GM19099 (cell line): ENCODE results near the gene MGLL.
A peak's percentile ranks its signal among the peaks of the same experiment; 100 is the strongest.

ENCODE experiments used
- POLR2A ChIP-seq: IDR thresholded peaks from 3 replicates; pipeline ENCODE4 v1.6.1; 2011; ENCODE audit warnings: low read depth; ENCODE audit not compliant: insufficient read length; ENCODE audit errors: extremely low read depth

Gene MGLL

DNA sequence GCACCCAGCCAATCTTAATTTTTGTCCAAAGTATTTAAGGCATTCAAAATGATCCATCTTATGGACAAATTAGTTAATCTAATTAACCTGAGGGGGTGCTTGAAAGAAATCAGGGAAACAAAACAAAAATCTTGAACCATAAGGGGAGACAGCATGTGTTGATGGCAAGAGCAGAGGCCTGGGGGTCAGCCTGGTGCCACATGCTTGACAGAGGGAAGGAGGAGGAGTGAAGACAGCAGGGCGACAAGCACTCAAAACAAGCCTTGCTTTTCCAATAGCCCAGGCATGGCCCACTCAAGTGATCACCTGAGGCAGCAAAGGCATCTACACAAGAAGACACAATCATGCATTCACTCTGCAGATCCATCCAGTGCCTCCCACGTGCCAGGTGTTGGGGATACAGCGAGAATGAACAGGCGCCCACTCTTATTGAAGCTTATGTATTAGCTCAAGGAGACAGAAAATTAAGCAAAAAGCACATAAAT lies 25.0 kb upstream of the MGLL start:
- TF ChIP-seq POLR2A: no peak

DNA sequence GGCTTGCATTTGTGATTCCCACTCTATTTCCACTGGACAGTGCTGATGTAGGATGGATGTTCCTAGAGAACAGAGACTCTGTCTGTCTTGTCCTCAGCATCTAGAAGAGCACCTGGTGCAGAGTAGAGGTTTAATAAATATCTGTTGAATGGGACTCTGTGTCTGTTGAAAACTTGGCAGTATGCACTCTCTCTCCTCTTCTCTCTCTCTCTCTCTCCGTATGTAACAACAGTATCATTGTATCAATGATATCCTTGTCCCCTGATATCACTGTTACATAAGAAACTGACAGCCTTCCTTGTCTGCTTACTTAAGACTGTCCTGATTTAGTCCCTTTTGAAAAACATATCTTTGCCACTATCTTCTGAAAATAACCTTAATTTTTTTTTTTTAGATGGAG lies 24.3 kb upstream of the MGLL start:
- no peak for TF ChIP-seq POLR2A

DNA sequence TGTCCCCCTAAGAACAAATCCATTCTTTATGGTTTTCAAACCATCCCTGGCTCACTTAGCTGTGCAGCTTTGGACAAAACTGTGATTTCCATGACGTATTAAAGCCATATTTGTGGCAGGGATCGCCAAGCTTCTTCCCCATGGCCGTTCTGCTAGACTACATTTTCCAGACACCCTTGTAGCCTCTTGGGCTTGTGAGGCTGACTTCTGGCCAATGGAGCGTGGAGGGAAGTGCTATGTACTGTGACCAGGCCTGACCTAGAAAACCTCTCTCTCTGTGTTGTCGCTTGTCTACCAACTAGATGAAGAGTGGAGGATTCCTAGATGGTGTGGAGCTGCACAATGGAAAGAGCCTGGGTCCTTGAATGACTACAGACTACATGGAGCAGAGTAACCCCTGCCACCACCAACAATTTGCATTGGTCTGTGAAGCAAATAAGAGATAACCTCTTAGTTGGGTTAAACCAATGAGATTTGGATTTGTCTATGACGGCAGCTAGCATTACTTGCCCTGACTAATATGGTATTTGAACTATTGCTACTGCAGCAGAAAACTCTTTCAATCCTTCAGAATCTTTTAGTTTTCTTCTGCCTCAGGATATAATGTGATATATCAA lies 22.1 kb upstream of the MGLL start:
- no peak for TF ChIP-seq POLR2A

DNA sequence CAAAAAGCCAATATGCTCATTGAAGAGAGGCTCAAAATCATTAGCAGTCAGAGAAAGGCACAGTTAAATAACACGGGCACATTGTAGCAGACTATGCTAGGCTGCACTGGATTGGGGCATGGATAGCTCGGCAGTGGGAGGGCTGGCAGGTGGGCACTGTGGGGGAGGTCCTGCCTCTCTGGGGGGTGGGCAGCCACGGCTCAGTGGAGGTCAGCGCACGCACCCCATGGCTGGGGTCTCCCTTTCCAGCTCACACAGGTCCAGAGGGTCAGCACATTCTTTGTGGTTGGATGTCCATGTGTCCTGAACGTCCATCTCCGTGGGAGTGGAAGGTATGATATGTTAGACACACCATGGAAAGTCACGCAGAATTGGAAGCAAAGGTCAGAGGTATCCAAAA lies 18.4 kb upstream of the MGLL start:
- no peak for TF ChIP-seq POLR2A

DNA sequence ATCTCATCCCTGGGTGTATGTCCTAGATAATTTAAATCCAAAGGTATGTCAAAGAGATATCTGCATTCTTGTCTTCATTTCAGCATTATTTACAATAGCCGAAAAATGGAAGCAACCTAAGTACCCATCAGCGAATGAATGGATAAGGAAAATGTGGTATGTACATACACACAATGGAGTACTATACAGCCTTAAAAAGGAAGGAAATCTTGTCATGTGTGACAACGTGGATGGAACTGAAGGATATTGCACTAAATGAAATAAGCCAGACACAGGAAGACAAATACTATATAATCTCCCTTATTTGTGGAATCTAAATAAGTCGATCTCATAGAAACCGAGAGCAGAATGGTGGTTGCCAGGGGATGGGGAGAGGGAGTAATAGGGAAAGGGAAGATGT lies 16.8 kb upstream of the MGLL start:
- no peak for TF ChIP-seq POLR2A

DNA sequence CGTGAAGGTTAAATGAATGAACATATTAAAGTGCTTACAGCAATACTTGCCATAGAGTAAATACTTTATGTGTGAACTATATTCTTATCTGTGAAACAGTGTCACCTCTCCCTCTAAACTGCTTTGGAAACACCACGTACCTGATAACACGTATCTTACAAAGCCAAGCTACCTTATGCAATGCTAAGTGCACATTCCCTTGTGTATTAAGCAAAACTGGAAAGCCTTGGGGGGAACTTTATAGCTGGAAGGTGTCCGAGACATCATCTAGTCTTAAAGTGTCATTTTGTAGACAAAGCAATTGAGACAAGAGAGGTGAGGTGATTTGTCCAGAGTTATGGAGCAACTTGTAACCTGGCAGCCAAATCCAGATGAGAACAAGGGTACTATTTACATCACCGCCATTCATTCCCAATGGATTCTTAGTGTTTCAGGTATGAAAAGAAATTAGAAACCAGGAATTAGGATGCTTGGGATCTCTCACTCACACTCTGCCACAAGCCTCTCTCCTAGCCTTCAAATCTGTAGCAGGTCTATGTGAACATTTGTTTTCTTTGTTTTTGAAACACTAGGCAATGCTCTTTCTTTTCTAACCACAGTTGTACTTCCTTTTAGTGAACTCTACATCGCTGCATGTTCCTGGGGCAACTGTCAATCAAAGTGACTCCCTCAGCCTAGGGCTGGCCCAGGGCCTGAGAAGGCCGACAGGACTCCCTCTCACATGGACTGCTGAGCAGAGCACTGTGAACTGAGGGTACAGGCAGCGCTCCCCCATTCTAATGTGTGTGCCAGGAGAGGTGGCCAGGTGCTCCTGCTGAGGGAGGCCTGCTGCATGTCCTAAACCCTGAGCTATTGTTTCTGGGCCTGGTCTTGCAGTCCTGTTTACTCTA lies 13.9 kb upstream of the MGLL start:
- TF ChIP-seq POLR2A: peak; percentile 48

DNA sequence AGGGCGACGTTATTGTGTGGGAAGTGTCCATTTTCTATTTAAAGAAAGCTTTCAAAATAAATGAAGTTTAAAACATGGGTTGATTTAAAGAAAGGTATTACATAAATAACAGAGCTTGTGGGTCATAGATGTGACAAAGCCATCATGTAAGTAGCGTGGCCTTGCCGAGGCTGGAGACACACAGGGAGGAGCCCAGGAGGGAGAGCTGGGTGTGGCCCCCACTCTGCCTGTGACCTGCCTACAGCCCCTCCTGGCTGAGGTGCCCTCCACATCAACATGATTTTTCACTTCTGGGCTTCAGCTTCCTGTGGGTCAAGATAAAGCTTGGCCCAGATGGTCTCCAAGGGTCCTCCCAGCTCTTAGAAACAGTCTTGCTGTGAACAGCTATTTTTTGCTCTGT lies 12.5 kb upstream of the MGLL start:
- TF ChIP-seq POLR2A: no peak

DNA sequence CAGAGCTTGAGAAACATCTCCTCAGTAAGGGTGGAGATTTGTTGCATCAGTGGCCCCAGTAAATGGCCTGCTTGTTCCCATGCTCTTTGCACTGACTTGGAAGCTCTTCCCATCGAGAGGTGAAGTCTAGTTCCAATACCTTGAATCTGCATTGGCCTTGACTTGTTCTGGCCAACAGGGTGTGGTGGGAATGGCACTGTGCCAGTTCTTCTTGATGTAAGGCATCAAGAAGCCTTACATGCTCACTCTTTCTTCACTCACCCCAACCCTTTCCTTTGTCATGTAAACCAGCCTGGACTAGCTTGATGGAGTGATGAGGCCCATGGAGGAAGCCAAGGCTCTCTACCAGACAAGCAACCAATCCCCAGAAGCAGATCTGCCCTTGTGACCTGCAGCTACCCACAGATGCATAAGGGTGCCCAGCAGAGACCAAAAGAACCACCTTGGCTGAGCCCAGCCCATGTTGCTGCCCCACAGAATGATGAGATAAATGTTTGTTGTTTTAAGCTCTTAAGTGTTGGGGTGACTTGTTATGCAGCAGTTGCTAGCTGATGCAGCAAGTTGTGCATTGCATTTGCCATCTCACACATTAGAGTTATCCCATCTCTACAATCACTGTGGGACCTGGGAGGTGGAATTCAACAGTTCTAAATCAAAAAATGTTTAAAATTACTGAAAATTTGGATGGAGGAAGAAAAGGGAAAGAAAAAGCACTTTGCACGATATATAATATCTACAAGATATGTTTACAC lies 11.1 kb upstream of the MGLL start:
- no peak for TF ChIP-seq POLR2A

DNA sequence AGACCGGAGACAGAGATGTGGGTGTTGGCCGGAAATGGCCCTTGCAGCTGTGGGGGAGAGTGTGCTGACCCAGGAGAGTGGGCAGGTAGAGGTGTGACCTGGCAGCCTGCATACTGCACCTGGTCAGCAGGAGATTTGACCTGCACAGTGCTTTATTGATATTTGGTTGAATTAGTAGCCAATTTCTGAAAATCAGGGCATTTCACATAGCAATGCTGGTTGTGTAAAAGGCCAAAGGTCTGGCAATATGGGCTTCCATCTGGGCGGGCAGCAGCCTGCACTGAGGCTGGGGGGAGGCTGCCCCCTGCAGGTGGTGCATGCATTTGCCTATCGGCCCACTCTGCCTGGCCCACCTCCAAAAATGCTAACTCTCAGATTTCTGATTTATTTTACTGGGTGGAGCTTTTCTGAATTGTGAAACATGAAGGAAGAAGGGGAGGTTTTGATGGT lies 9.4 kb upstream of the MGLL start:
- TF ChIP-seq POLR2A: no peak

DNA sequence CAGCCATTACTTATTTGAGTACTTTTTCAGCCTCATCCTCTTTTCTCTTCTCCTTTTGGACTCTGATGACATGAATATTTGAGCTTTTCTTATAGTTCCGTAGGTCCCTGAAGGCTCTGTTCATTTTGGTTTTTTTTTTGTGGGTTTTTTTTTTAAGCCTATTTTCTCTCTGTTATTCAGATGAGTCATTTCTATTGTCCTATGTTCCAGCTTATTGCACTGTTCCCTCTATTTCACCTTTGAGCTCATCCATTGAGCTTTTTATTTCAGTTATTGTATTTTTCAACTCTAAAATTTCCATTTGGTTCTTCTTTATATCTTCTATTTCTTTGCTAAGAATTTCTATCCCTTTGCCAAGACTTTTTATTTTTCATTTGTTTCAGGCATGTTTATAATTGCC lies 7.2 kb upstream of the MGLL start:
- no peak for TF ChIP-seq POLR2A

DNA sequence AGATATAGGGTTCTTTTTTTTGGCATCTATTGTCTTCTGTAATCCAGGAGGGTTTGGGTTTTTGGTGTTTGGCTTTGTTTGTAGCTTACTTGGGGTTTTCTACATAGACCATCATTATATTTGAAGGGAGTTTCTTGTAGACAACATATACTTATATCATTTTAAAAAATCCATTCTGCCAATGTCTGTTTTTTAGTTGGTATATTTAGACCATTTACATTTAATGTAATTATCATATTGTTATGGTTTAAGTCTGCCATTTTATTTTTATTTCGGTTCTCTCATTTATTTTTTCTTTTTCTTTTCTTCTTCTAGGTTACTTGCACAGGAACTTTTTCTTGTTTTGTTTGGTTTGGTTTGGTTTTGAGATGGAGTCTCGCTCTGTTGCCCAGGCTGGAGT lies 5.5 kb upstream of the MGLL start:
- TF ChIP-seq POLR2A: no peak

DNA sequence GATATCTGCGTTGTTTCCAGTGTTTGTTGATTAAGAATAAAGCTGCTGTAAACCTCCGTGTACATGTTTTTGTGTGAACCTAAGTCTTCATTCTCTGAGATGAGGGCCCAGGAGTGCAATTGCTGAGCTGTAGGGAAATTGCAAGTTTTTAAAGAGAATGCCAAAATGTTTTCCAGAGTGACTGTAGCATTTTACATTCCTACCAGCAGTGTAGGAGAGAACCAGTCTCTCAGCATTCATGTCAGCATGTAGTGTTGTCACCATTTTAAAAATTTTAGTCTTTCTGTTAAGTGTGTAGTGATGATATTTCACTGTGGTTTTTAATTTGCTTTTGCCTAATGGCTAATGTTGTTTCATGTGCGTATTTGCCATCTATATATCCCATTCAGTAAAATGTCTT lies 3.4 kb upstream of the MGLL start:
- no peak for TF ChIP-seq POLR2A

DNA sequence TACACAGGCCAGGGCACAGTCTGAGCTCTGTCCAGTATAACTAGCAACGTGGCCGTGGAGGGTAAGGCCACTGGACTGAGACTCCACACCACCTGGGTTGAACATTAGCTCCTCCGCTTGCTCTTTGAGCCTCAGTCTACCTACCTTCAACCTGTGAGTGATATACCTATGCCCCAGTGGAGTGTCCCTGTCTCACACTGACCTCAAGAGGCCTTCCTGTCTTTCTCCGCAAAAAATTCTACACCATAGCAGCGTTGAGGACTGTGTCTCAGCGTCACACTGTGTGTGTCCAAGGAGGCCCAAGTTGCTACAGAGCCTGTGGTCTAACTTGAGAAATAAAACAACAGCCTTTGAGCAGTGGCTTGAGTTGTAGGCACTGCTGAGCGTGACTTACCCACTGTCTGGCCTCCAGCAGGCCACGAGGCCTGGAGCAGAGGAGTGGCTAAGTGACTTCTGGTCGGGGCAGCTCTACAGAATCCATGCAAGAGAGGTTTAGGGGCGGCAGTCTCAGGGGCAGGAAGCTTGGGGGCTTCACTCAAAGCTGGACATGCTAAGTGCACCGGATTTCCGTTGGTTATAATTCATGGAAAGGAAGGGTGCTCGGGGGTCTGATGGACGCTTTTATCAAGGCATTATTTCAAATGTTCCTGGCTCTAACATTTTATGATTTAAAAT lies 2.0 kb upstream of the MGLL start:
- TF ChIP-seq POLR2A: no peak

DNA sequence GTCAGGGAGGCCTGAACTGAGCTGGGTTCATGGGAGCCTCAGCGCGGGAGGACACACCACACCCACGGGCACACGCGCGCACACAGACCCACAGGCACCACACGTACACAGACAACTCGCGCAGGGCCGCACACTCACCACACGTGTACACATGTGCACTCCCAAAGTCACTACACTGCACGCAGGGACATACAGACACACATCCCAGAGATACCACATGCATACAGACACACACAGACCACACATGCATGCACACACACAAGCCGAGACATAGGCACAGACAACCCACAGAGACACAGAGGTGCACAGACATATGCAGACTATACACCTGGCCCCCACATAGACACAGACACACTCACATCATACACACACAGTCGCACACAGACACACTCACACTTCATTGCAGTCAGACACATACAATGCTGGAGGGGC lies 1.1 kb upstream of the MGLL start:
- TF ChIP-seq POLR2A: no peak
